Nephron (organoid): Measurements from ENCODE around the gene FBXO9.

Experiments
- H3K27ac Mint-ChIP-seq, 3 experiments: 2 replicates each; pipeline ENCODE4 v1.8.0; 2020; ENCODE audit warnings: mixed read lengths in 3 of 3, mild to moderate bottlenecking in 2 of 3, moderate library complexity in 1 of 3
- H3K27me3 Mint-ChIP-seq: 2 replicates; pipeline ENCODE4 v1.8.0; 2021; ENCODE audit warnings: low read depth, mild to moderate bottlenecking, moderate library complexity, mixed read lengths
- H3K36me3 Mint-ChIP-seq: 2 replicates; pipeline ENCODE4 v1.8.0; 2020; ENCODE audit warnings: low read depth, mixed read lengths
- H3K4me1 Mint-ChIP-seq: 2 replicates; pipeline ENCODE4 v1.8.0; 2020; ENCODE audit warnings: mixed read lengths
- H3K4me3 Mint-ChIP-seq, 3 experiments: 2 replicates each; pipeline ENCODE4 v1.8.0; 2020; ENCODE audit warnings: mild to moderate bottlenecking in 3 of 3, mixed read lengths in 3 of 3, moderate library complexity in 2 of 3
- H3K9me3 Mint-ChIP-seq: 2 replicates; pipeline ENCODE4 v1.8.0; 2020; ENCODE audit warnings: mixed read lengths
- TF ChIP-seq, protein P1 (sequence below), 3 experiments: fragments of 200-600 bp; sonication (generic); IDR thresholded peaks; one replicate each; pipeline ENCODE4 v1.5.0; 2021; ENCODE audit warnings: antibody characterized with exemption in 3 of 3; ENCODE audit not compliant: unreplicated experiment in 3 of 3

FBXO9 gene

DNA sequence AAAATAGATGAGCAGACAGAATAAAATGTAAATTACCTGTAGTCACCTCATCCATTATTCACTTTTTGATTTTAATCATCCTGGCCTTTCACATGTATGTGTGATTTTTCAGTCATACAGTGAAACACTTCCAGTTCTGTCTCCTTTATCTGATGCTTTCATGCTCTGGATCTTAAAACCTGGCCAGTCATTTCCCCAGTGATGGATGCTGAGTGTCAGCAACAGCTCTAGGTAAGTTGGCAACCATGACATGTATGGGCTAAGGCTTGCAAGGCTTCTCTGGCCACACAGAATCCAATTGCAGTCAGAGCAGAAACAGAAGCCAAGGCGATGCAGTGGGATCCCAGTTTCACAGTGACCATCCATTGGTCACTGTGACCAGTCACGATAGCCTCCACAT, 35.8 kb downstream of the FBXO9 start:
- peaks cover 46% of the 10 kb centered on the region for H3K36me3 Mint-ChIP-seq
- TF ChIP-seq, protein P1, sequence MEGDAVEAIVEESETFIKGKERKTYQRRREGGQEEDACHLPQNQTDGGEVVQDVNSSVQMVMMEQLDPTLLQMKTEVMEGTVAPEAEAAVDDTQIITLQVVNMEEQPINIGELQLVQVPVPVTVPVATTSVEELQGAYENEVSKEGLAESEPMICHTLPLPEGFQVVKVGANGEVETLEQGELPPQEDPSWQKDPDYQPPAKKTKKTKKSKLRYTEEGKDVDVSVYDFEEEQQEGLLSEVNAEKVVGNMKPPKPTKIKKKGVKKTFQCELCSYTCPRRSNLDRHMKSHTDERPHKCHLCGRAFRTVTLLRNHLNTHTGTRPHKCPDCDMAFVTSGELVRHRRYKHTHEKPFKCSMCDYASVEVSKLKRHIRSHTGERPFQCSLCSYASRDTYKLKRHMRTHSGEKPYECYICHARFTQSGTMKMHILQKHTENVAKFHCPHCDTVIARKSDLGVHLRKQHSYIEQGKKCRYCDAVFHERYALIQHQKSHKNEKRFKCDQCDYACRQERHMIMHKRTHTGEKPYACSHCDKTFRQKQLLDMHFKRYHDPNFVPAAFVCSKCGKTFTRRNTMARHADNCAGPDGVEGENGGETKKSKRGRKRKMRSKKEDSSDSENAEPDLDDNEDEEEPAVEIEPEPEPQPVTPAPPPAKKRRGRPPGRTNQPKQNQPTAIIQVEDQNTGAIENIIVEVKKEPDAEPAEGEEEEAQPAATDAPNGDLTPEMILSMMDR (IDR thresholded peaks at IDR 0.05; ENCODE audit: unreplicated experiment in 3 of 3) = no peak
- H3K4me1 Mint-ChIP-seq = no peaks in the 10 kb centered on the region
- H3K27me3 Mint-ChIP-seq = no peaks in the 10 kb centered on the region
- no peaks in the 10 kb centered on the region for H3K9me3 Mint-ChIP-seq
- H3K27ac Mint-ChIP-seq = no peak overlapping the region
- H3K4me3 Mint-ChIP-seq = no peak overlapping the region

DNA sequence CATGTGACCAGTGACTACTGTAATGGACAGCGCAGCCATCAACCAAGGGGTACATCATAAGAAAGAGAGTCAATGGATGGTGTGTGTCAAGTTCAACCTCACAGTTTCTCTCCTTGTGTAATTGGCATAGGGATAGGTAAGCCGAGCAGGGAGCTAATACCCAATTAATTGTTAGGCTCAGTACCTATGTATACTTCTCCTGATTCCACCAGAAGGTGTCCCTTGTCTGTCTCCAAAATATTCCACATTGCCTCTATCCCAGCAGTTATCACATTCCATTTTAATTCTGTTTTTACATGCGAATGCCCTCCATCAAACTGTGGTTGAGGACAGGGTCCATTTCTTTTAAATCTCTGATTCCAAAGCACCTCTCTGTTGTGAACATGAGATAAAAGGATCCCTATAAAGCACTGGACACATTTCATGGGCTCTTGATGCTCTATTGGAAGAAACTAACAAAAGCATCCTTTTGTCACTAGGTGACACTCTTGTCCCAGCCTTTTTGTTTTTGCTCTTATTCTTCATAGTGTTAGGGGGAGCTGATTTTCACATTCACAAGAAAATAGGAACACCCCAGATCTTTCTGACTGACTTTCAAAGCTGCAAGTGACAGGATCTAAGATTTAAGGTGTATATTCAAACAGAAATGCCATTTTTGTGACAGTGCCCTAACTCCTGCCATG, 38.9 kb downstream of the FBXO9 start:
- peaks cover 21% of the 10 kb centered on the region for H3K36me3 Mint-ChIP-seq
- no peaks in the 10 kb centered on the region for H3K9me3 Mint-ChIP-seq
- no peaks in the 10 kb centered on the region for H3K27me3 Mint-ChIP-seq
- TF ChIP-seq, protein P1 (IDR thresholded peaks at IDR 0.05; ENCODE audit: unreplicated experiment in 3 of 3) = peak in 1 of 3 experiments; percentile 19
- H3K4me3 Mint-ChIP-seq = no peak overlapping the region
- no peak overlapping the region for H3K27ac Mint-ChIP-seq
- H3K4me1 Mint-ChIP-seq = no peaks in the 10 kb centered on the region

DNA sequence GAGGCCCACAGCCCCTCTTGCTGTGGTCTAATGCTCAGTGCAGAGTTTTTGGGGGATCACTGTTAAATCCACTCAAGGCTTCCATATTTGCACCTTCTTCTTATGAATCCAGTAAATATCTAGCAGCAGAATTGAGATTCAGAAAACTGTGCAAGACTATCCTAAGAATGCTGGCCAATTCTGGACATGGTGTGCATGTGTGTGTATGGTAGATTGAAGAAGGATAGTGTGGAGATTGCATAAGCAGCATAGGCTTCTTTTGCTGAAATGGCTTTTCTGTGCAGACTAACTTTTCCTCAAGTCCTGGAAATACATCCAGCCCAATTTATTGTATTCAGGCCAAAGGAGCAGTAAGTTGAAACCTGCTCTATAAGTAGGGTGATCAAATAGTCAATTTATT, 39.7 kb downstream of the FBXO9 start:
- H3K4me3 Mint-ChIP-seq = no peak overlapping the region
- H3K4me1 Mint-ChIP-seq = no peaks in the 10 kb centered on the region
- no peak overlapping the region for H3K27ac Mint-ChIP-seq
- H3K9me3 Mint-ChIP-seq = no peaks in the 10 kb centered on the region
- H3K36me3 Mint-ChIP-seq = peaks cover 21% of the 10 kb centered on the region
- H3K27me3 Mint-ChIP-seq = no peaks in the 10 kb centered on the region
- TF ChIP-seq, protein P1 (IDR thresholded peaks at IDR 0.05; ENCODE audit: unreplicated experiment in 3 of 3) = no peak

DNA sequence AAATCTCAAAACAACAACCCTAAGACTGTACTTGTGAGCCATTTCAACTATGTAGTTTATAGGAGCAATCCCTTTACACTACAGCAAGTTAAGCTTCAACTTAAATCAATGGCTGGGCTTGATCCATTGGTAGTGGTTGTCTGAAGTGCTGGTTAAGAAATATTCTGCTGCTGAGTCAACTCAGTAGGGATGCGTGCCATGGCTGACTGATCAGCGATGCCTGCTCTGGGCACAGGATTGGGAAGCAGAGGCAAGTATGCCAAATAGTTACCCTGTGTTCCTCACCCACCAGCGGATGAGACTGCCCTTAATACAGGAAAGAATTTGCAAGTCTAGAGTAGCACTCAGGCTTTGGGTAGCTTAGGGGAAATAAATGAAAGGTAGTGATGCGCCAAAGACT, 41.9 kb downstream of the FBXO9 start:
- Mint-ChIP-seq H3K27ac (no peak overlapping the region), H3K4me1 (no peaks in the 10 kb centered on the region), H3K36me3 (peaks cover 4% of the 10 kb centered on the region), H3K27me3 (no peaks in the 10 kb centered on the region), H3K4me3 (no peak overlapping the region), H3K9me3 (no peaks in the 10 kb centered on the region)
- TF ChIP-seq, protein P1 (IDR thresholded peaks at IDR 0.05; ENCODE audit: unreplicated experiment in 3 of 3) = no peak

DNA sequence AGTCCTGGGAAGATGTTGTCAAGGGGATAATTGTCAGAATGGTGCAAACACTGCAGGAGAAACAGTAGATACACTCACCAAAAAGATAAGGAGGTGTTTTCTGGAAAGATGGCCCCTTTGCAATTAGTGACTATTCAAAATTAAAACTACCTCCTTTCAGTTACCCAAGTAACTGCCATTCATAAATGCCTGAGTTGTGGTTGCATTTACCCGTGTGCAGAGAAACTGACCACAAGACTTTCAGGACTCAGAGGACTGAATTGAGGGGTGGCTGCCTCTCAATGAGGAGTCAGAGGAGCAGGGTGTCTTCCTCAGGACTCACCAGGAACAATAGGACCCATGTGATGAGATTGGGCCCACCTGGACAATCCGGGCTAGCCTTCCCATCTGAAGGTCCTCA, 44.4 kb downstream of the FBXO9 start:
- Mint-ChIP-seq H3K4me1 (no peaks in the 10 kb centered on the region), H3K36me3 (no peaks in the 10 kb centered on the region), H3K27me3 (peaks cover 5% of the 10 kb centered on the region), H3K4me3 (no peak overlapping the region), H3K9me3 (no peaks in the 10 kb centered on the region), H3K27ac (no peak overlapping the region)
- TF ChIP-seq, protein P1 (IDR thresholded peaks at IDR 0.05; ENCODE audit: unreplicated experiment in 3 of 3) = no peak

DNA sequence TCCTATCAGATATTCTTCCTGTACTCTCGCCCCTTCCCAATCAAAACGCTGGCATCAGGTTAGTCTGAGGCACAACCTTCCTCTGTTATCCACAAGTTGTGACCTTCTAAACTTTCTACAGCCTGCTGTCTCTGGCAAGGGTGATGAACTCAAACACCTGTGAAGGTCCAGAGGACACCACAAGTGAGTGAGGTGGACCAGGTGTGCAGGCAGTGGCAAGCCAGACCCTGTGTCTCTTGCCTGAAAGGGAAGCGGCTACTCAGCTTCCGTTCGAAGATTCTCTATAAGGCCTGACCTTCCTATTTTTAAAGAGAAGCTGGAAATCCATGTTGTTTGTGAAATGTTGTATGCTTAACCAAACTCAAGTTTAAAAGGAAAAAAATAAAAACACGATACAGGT, 46.7 kb downstream of the FBXO9 start:
- Mint-ChIP-seq H3K4me1 (no peaks in the 10 kb centered on the region), H3K4me3 (no peak overlapping the region), H3K36me3 (no peaks in the 10 kb centered on the region), H3K9me3 (no peaks in the 10 kb centered on the region), H3K27ac (no peak overlapping the region), H3K27me3 (peaks cover 5% of the 10 kb centered on the region)
- TF ChIP-seq, protein P1 (IDR thresholded peaks at IDR 0.05; ENCODE audit: unreplicated experiment in 3 of 3) = no peak
